ENCODE data around the gene NPHP4. TPM values are rescaled to one million over a fixed set of nuclear protein-coding genes. Genes with fewer than 3 reads are reported as not detected.

Gene NPHP4
- total and polyA plus RNA-seq, 2 donors (not counting 3 experiments of a cell fraction or from before 2014, with no cell fraction given): 4.4 to 11.7 TPM

DNA sequence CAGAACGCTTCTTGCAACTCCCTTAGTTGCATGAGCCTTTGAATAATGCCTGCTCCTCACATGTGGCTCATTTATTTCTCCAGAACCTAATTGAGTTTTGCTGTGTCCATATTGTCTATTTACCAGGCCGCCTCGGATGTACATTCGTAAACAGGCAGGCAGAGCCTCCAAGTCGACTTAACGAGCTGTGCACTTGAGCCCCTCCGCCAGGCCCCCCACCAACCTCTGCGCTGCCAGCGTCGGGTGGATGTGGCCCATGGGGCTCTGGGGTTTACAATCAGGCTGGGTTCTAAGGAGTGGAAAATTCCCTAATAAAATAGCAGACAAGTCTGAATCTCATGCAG is 106.1 kb downstream of the NPHP4 start:
- H3K4me1 ChIP-seq (ENCODE audit: control insufficient read depth, extremely low read depth, insufficient read depth, low read length): no peaks in the 10 kb centered on the region
- TF ChIP-seq POLR2AphosphoS5 (IDR thresholded peaks at IDR 0.05; ENCODE audit: insufficient read depth, low read depth, low read length) (no peak), JUN (IDR thresholded peaks at IDR 0.05; ENCODE audit: borderline replicate concordance, insufficient read depth, insufficient read length, low read depth) (no peak), FOS (IDR thresholded peaks at IDR 0.05; ENCODE audit: borderline replicate concordance, insufficient read depth, low read length) (no peak), MYC (IDR thresholded peaks at IDR 0.05; ENCODE audit: low read depth, low read length) (no peak), GATA2 (IDR thresholded peaks at IDR 0.05; ENCODE audit: insufficient read depth, insufficient read length, low read depth, low read length) (no peak), POLR2A (IDR thresholded peaks at IDR 0.05; ENCODE audit: low read depth, low read length) (no peak), EZH2 (IDR thresholded peaks at IDR 0.05; ENCODE audit: borderline replicate concordance, low read depth, low read length, severe bottlenecking) (no peak)
- TF ChIP-seq, protein P1, sequence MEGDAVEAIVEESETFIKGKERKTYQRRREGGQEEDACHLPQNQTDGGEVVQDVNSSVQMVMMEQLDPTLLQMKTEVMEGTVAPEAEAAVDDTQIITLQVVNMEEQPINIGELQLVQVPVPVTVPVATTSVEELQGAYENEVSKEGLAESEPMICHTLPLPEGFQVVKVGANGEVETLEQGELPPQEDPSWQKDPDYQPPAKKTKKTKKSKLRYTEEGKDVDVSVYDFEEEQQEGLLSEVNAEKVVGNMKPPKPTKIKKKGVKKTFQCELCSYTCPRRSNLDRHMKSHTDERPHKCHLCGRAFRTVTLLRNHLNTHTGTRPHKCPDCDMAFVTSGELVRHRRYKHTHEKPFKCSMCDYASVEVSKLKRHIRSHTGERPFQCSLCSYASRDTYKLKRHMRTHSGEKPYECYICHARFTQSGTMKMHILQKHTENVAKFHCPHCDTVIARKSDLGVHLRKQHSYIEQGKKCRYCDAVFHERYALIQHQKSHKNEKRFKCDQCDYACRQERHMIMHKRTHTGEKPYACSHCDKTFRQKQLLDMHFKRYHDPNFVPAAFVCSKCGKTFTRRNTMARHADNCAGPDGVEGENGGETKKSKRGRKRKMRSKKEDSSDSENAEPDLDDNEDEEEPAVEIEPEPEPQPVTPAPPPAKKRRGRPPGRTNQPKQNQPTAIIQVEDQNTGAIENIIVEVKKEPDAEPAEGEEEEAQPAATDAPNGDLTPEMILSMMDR (IDR thresholded peaks at IDR 0.05; ENCODE audit: extremely low read depth in 1 of 2, insufficient read depth in 1 of 2, low read depth in 1 of 2, low read length in 2 of 2): no peak
- TF ChIP-seq, protein P2, sequence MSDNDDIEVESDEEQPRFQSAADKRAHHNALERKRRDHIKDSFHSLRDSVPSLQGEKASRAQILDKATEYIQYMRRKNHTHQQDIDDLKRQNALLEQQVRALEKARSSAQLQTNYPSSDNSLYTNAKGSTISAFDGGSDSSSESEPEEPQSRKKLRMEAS (IDR thresholded peaks at IDR 0.05; ENCODE audit: insufficient read depth, insufficient read length): no peak

More for the DNA sequence above, 106.1 kb downstream of the NPHP4 start:
- ChIA-PET CTCF (no interaction called here), POLR2A (no interaction called here)
- H3K4me2 ChIP-seq (ENCODE audit: insufficient read depth, low read length): no peak overlapping the region
- no peak overlapping the region for H2AFZ ChIP-seq (ENCODE audit: low read depth, low read length)
- DNase-seq (ENCODE audit: low read depth, low spot score): no peak
- H3K27ac ChIP-seq (ENCODE audit: insufficient read depth, low read depth, low read length): no peak overlapping the region
- no peak for FAIRE-seq
- H4K20me1 ChIP-seq (replicated peaks; ENCODE audit: control insufficient read depth, extremely low read depth, insufficient read depth, low read length): no peaks in the 10 kb centered on the region
- H3K9me3 ChIP-seq (replicated peaks; ENCODE audit: control insufficient read depth, insufficient read depth, low read length): no peaks in the 10 kb centered on the region
- no peaks in the 10 kb centered on the region for H3K9me1 ChIP-seq (replicated peaks; ENCODE audit: control insufficient read depth, extremely low read depth, insufficient read depth, low read length)
- BruUV-seq (replicated peaks): no TSS peak
- H3K4me3 ChIP-seq (replicated peaks in 1 of 3; ENCODE audit: insufficient read depth in 1 of 3, low read depth in 1 of 3, low read length in 3 of 3): no peak overlapping the region
- no peak overlapping the region for H3K9ac ChIP-seq (replicated peaks; ENCODE audit: extremely low read depth, insufficient read depth, low read length)
- H3K27me3 ChIP-seq (ENCODE audit: control insufficient read depth in 2 of 2, insufficient read depth in 2 of 2, low read length in 2 of 2): no peaks in the 10 kb centered on the region
- intact Hi-C loops (cut with micrococcal nuclease): no loop called here
- H3K79me2 ChIP-seq (ENCODE audit: control insufficient read depth, insufficient read depth, low read length): no peaks in the 10 kb centered on the region
- dilution Hi-C loops (cut with MboI; ENCODE audit: extremely low pct_ligation_motif_present, low sequenced_read_pairs): no loop called here
- no peaks in the 10 kb centered on the region for H3K36me3 ChIP-seq (ENCODE audit: control insufficient read depth in 2 of 2, extremely low read depth in 1 of 2, insufficient read depth in 2 of 2, low read length in 2 of 2)

All from endothelial cell of umbilical vein (primary cell).